GM12865 (cell line): ENCODE measurements around the gene GGCT.

Source experiments
- DNase-seq: peaks from one replicate; pipeline ENCODE4 v3.0.0; 2010; ENCODE audit warnings: low read depth
- H3K4me3 ChIP-seq: 2 replicates; pipeline ENCODE4 v1.5.1; 2011; ENCODE audit warnings: mild to moderate bottlenecking, low read depth, low read length, control low read depth
- TF ChIP-seq, protein P1 (sequence below): IDR thresholded peaks from 2 replicates; pipeline ENCODE4 v1.5.1; 2011; ENCODE audit warnings: low read length, control low read depth, low read depth, inconsistent platforms; ENCODE audit not compliant: insufficient read depth; ENCODE audit errors: missing control alignments

Gene GGCT

DNA sequence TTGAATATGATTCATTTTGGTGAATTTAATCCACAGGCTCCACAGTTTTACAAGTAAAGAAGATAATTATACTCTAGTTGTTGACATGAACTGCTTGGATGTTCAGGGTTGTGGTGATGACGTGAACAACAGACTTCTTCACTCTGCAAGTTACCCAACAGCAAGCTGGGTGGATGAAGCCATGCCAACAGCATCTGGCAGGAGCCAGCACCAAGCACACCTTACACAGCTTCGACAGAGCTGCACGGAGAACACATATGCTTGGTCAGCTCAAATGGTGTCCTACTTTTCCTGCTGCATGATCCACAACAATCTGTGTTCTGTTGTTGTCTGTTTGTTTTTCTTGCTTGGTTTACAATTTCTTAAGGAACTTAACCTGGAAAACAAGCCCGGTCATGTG, 35.8 kb downstream of the GGCT start:
- H3K4me3 ChIP-seq: no peak overlapping the region
- TF ChIP-seq, protein P1, sequence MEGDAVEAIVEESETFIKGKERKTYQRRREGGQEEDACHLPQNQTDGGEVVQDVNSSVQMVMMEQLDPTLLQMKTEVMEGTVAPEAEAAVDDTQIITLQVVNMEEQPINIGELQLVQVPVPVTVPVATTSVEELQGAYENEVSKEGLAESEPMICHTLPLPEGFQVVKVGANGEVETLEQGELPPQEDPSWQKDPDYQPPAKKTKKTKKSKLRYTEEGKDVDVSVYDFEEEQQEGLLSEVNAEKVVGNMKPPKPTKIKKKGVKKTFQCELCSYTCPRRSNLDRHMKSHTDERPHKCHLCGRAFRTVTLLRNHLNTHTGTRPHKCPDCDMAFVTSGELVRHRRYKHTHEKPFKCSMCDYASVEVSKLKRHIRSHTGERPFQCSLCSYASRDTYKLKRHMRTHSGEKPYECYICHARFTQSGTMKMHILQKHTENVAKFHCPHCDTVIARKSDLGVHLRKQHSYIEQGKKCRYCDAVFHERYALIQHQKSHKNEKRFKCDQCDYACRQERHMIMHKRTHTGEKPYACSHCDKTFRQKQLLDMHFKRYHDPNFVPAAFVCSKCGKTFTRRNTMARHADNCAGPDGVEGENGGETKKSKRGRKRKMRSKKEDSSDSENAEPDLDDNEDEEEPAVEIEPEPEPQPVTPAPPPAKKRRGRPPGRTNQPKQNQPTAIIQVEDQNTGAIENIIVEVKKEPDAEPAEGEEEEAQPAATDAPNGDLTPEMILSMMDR: no peak
- no peak for DNase-seq

DNA sequence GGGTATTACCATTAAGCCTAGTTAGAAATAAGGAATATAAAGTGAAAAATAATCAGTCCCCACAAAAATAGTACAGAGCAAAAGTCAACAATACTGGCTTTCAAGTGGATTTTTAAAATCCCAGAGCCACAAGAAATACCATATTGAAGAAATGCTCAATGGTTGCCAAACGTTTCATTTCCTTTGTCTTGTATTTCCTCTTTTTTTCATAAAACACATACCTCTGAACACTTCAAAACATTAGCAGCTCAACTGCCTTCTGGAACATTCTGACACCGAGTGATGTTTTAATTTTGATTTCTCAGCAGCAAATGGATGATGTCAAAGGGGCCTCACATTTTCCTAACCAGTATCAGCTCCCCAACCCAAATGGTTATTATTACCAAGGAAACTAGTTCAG, 36.6 kb downstream of the GGCT start:
- H3K4me3 ChIP-seq: no peak overlapping the region
- DNase-seq: no peak
- TF ChIP-seq, protein P1: no peak

DNA sequence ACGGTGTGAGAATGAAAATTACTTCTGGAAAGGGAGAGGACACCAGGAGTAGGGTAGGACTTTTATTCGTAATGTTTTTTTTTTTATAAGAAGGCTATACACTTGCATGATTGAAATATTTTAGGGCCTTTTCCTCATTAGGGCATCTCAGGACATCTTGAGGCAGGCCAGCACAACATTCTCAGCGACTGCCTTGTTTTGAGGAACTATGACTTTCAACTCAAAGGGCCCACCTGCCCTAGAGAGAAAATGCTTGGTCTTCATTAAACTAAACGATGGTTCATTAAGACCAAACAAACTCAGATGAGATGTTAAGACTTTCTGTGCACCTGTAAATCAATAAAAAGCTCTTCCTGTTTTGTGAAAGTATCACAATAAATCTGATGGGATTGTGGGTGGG, 37.4 kb downstream of the GGCT start:
- TF ChIP-seq, protein P1: no peak
- no peak for DNase-seq
- no peak overlapping the region for H3K4me3 ChIP-seq

DNA sequence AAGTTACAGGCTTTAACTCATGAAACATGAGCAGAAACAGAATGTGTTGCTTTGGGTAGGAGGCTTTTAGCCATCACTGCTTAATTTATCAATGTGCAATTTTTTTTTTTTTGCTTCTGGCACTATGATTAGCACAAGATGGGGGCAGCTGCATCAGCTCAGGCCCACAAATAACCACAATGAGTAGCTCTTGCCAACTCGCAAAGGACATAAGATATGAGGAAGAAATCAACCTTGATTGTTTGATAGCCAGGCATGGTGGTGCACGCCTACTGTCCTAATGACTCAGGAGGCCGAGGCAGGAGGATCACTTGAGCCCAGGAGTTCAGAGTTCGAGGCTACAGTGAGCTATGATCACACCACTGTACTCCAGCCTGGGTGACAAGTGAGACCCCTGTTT, 38.4 kb downstream of the GGCT start:
- TF ChIP-seq, protein P1: no peak
- no peak for DNase-seq

DNA sequence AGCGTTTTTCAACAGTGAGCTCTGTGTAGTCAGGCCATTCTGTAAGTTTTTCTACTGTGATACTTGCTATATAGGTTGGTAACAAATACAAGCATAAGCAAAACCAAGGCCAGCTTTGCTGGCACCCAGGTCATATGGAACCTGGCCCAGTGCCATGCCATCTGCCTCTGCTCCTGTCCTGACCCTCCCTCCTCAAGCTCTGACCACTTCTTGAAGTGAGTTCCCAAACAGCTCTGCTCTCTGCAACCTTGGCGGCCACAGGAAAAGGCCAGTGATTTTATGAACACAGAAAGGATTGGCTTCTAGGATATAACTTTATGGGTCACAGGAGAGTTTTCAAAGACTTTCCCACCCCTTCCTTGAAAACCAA, 38.8 kb downstream of the GGCT start:
- DNase-seq: no peak
- H3K4me3 ChIP-seq: no peak overlapping the region
- TF ChIP-seq, protein P1: no peak

More for the DNA sequence above, 38.4 kb downstream of the GGCT start:
- no peak overlapping the region for H3K4me3 ChIP-seq

DNA sequence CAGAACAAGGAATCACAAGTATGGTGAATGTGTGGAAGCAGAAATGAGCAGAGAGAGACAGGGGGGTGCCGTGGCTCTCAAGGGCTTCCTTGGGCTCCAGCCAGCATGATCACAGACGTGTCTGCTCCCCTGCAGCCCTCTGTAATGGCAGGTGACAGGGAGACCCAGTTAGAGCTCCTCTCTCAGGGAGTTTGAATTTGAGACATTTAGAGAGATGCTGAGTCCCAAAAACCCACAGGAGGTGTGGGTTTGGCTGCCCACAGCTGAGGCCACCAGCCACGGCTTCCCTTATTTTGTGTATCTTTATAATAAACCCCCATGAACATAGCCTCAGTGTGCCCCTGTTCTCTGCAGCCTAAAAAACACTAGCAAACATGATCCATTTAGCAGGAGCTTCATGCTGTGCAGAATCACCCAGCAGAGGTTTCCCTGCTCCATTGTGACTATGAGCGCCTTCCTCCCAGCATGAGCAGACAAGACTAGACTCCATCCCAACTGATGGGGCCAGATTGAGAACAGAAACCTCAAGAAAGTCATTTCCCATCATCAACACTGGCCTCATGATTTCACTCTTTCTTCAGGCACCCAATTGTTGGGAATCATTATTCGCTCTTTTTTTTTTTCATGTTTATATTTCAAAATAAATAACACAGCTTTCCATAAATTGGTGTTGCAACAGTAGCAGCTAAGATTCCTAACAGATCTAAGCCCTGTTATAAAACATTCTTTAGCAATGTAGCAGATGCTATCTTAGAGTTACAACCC, 39.4 kb downstream of the GGCT start:
- H3K4me3 ChIP-seq: no peak overlapping the region
- TF ChIP-seq, protein P1: no peak
- DNase-seq: no peak

DNA sequence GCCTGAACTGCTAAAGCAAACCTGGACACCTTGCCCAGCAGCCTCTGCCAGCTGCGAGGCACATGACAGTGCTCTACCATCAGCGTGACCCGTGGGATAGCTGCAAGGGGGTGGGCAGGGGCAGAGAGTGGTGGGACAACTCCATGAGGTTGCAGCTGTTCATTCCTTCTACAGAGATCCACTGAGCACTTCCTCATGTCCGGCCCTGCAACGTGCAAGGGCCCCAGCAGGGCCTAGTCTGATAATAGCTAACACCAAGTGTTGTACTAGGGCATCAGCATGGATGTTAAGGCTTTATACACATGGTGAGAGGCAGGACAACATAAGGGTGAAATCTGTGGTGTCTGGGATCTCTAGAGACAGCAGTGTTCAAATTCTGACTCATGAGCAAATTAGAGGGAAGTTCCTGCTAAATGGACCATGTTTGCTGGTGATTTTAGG, 40.4 kb downstream of the GGCT start:
- no peak overlapping the region for H3K4me3 ChIP-seq

More for the DNA sequence above, 40.4 kb downstream of the GGCT start:
- TF ChIP-seq, protein P1: no peak
- DNase-seq: peak; percentile 49
